GM23338 (cell line): ENCODE results near the gene AARS2.

Source experiments
- CREB1 ChIP-seq: fragments of 250-450 bp; sonication (Bioruptor Pico); IDR thresholded peaks from 2 replicates; pipeline ENCODE4 v1.5.0; 2020; ENCODE audit warnings: low read depth, mild to moderate bottlenecking, moderate library complexity
- ETS1 ChIP-seq: IDR thresholded peaks from 2 replicates; pipeline ENCODE4 v1.6.1; 2016; ENCODE audit warnings: antibody characterized with exemption
- EZH2 ChIP-seq: fragments of 200-600 bp; sonication (generic); IDR thresholded peaks from one replicate; pipeline ENCODE4 v1.8.0; 2017; ENCODE audit warnings: antibody characterized with exemption, mild to moderate bottlenecking, low read depth; ENCODE audit not compliant: unreplicated experiment
- EZH2phosphoT487 ChIP-seq: fragments of 200-600 bp; sonication (generic); IDR thresholded peaks from one replicate; pipeline ENCODE4 v1.8.1; 2018; ENCODE audit warnings: antibody characterized with exemption; ENCODE audit not compliant: unreplicated experiment
- JUNB ChIP-seq: IDR thresholded peaks from one replicate; pipeline ENCODE4 v1.6.1; 2016; ENCODE audit warnings: antibody characterized with exemption; ENCODE audit not compliant: unreplicated experiment
- NANOG ChIP-seq: IDR thresholded peaks from 2 replicates; pipeline ENCODE4 v1.6.1; 2016; ENCODE audit warnings: antibody characterized with exemption, borderline replicate concordance
- POLR2AphosphoS5 ChIP-seq: IDR thresholded peaks from 2 replicates; pipeline ENCODE4 v1.6.1; 2016; ENCODE audit warnings: antibody characterized with exemption, low read depth
- STAT1 ChIP-seq: IDR thresholded peaks from one replicate; pipeline ENCODE4 v1.6.1; 2016; ENCODE audit warnings: antibody characterized with exemption; ENCODE audit not compliant: unreplicated experiment
- ZNF114 ChIP-seq: fragments of 250-450 bp; sonication (Bioruptor Pico); IDR thresholded peaks from 2 replicates; pipeline ENCODE4 v1.5.0; 2020; ENCODE audit warnings: mild to moderate bottlenecking, moderate library complexity
- ZNF331 ChIP-seq: fragments of 250-450 bp; sonication (Bioruptor Pico); IDR thresholded peaks from 2 replicates; pipeline ENCODE4 v1.5.0; 2020; ENCODE audit warnings: low read depth, mild to moderate bottlenecking, moderate library complexity
- ZNF462 ChIP-seq: fragments of 250-450 bp; sonication (Bioruptor Pico); IDR thresholded peaks from 2 replicates; pipeline ENCODE4 v1.5.0; 2020; ENCODE audit warnings: mild to moderate bottlenecking, moderate library complexity
- TF ChIP-seq, protein P1 (sequence below), 2 experiments: fragments of 200-600 bp in 1 of 2; sonication (generic) in 1 of 2; conservative IDR thresholded peaks; 2 replicates each; pipeline versions ENCODE4 v1.5.1 to v1.6.1; 2016 to 2017; ENCODE audit warnings: antibody characterized with exemption in 2 of 2, low read depth in 2 of 2, mild to moderate bottlenecking in 2 of 2, moderate library complexity in 1 of 2
- TF ChIP-seq, protein P2 (sequence below): IDR thresholded peaks from one replicate; pipeline ENCODE4 v1.6.1; 2018; ENCODE audit warnings: antibody characterized with exemption; ENCODE audit not compliant: unreplicated experiment

DNA sequence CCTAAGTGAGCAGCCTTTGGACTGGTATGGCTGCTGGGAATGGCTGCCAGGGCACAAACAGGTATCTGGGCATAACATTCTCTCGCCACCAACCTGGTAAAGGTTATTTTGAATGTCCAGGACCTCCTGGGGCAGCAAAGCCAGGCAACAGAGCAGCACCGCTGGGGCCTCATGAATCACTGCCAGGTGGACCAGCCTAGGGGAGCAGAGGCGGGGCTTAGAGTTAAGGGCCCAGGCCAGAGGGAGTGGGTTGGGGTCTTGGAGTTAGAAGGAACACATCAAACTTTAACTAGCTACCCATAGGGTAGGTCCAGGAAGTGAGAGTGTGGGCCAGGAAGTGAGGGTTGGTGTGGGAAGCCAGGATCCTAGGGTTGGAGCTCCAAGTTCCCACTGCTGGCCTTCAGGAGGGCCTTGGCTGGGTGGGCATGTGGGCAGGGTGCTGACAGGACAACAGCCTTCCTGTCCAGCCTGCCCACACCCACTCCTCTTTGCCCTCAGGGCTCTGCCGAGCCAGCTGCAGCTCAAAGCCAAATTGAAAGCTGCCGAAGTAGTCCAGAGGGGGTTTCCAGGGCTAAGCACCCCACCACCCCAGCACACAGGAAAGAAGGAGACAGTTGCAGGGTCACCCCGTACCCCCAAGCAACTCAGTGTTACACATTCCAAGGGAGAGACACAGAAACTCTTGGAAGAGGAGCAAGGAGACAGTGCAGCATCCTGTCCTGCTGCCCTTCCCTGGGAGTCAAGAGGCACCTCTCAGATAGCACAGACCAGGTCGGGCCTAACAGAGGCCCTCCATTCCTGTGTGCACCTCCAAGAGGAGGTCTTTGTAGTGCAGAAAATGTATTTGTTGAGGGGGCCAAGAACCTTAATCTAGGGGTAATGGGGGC, 50.4 kb downstream of the AARS2 start:
- no peak for TF ChIP-seq EZH2
- TF ChIP-seq, protein P1, sequence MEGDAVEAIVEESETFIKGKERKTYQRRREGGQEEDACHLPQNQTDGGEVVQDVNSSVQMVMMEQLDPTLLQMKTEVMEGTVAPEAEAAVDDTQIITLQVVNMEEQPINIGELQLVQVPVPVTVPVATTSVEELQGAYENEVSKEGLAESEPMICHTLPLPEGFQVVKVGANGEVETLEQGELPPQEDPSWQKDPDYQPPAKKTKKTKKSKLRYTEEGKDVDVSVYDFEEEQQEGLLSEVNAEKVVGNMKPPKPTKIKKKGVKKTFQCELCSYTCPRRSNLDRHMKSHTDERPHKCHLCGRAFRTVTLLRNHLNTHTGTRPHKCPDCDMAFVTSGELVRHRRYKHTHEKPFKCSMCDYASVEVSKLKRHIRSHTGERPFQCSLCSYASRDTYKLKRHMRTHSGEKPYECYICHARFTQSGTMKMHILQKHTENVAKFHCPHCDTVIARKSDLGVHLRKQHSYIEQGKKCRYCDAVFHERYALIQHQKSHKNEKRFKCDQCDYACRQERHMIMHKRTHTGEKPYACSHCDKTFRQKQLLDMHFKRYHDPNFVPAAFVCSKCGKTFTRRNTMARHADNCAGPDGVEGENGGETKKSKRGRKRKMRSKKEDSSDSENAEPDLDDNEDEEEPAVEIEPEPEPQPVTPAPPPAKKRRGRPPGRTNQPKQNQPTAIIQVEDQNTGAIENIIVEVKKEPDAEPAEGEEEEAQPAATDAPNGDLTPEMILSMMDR (conservative IDR thresholded peaks at IDR 0.05; ENCODE audit: low read depth in 2 of 2): no peak
- TF ChIP-seq POLR2AphosphoS5: no peak
- no peak for TF ChIP-seq CREB1 (CRISPR knock-in tag)
- TF ChIP-seq, protein P2, sequence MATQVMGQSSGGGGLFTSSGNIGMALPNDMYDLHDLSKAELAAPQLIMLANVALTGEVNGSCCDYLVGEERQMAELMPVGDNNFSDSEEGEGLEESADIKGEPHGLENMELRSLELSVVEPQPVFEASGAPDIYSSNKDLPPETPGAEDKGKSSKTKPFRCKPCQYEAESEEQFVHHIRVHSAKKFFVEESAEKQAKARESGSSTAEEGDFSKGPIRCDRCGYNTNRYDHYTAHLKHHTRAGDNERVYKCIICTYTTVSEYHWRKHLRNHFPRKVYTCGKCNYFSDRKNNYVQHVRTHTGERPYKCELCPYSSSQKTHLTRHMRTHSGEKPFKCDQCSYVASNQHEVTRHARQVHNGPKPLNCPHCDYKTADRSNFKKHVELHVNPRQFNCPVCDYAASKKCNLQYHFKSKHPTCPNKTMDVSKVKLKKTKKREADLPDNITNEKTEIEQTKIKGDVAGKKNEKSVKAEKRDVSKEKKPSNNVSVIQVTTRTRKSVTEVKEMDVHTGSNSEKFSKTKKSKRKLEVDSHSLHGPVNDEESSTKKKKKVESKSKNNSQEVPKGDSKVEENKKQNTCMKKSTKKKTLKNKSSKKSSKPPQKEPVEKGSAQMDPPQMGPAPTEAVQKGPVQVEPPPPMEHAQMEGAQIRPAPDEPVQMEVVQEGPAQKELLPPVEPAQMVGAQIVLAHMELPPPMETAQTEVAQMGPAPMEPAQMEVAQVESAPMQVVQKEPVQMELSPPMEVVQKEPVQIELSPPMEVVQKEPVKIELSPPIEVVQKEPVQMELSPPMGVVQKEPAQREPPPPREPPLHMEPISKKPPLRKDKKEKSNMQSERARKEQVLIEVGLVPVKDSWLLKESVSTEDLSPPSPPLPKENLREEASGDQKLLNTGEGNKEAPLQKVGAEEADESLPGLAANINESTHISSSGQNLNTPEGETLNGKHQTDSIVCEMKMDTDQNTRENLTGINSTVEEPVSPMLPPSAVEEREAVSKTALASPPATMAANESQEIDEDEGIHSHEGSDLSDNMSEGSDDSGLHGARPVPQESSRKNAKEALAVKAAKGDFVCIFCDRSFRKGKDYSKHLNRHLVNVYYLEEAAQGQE: no peak
- TF ChIP-seq EZH2phosphoT487: no peak
- TF ChIP-seq ETS1: no peak
- no peak for TF ChIP-seq ZNF331 (CRISPR knock-in tag)
- no peak for TF ChIP-seq NANOG
- TF ChIP-seq ZNF462 (CRISPR knock-in tag): no peak
- no peak for TF ChIP-seq JUNB
- no peak for TF ChIP-seq ZNF114 (CRISPR knock-in tag)
- no peak for TF ChIP-seq STAT1
